Stimulated activated CD8-positive, alpha-beta memory T cell treated with anti-CD3 and anti-CD28 coated beads, Interleukin-4, amount 100 ng/mL, for 4 hours (primary cell): Measurements from ENCODE around the gene FCHO2.

Experiments used
- DNase-seq, 2 donors: peaks; one replicate each; pipeline ENCODE4 v3.0.0-alpha.2; 2020; ENCODE audit warnings: low read depth in 2 of 2, low spot score in 1 of 2

FCHO2 gene

GRCh38 chr5:73135429-73136054, 179.7 kb downstream of the FCHO2 start:
- no peak for DNase-seq

DNA sequence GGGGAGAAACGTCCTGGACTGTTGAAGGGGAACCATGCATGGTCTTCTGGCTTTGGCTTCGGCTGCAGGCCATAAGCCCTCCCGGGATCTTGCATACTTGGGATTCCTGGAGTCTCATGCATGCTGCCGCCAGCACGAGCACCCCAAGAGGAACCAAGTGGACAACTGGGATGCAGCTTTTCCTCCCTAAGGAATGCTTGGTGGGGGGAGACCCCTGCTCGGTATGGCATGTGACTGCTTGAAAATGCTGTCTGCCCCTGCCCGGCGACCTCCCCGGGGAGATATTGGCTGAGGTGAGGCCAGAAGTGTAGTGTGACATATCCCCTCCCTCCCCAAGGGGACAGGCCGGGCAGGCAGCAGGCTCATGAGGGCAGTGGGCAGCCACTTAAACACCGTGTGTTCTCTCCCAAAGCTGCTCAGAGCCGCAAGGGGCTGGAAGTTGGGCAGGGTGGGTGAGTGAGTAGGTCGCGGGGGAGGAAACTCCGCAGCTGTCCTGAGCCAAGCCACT, 180.3 kb downstream of the FCHO2 start:
- no peak for DNase-seq

DNA sequence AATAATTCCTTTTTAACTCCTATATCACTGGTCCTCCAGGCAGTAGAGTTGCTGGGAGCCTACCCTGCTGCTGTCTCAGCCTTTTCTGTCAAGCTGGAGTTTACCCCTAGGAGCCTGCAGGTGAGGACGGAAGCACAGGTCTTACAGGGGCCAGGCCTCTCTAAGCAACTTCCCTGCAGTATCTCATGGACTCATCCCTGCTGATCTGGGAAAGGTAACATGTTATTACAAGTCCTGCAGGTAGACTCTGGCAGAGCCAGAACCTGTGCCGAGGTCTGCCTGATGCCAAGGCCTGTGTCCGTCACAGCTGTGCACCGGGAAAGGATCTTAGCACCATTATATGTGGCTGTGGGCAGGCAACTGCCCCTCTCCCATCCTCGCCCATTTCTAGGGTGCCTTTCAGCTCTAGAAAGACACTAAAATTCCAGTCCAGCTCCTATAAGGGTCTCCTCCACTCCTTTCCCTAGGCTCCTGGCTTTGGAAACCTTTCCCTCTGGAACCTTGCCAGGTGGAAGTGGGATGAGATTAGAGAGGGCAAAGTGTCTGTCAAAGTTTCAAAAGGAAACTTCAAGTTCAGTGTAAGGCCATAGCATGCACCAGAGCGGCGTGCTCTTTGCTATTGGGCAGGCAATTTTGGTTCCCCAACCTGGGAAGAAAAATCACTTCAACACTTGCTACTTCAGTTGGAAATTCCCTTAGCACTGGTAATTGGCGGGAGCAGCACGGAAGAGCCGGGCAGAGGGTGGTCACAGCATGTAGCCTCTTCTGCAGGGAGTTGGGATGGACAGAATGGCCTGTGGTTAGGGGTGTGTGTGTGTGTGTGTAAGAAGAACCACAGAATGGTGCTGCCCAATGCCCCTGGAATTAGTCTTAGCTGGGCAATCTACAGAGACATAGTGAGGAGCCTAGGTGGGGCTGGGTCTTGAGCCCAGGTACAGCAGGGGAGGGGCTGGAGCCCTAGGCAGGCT, 182.0 kb downstream of the FCHO2 start:
- DNase-seq: no peak

- DNase-seq: no peak
Measured at GRCh38 chr5:73139485-73139884, 183.6 kb downstream of the FCHO2 start.
